Heart right ventricle (tissue), 16 donors: ENCODE results near the gene SLC25A14. TPM values are rescaled to one million over a fixed set of nuclear protein-coding genes. Genes with fewer than 3 reads are reported as not detected.

Experiments used
- ATAC-seq, 8 donors: fragments of 200-7000 bp; cut with Tn5 transposase; one replicate each; pipeline ENCODE4 v1.9.1; 2020; ENCODE audit warnings: mild to moderate bottlenecking in 8 of 8, moderate library complexity in 8 of 8, moderate number of reproducible peaks in 1 of 8
- DNase-seq, 2 donors: peaks; one replicate each; pipeline ENCODE4 v3.0.0-alpha.2; 2020
- H3K27ac ChIP-seq, 10 donors: fragments of 200-600 bp; sonication (generic) in 2 of 10; one replicate each; pipeline versions ENCODE4 v1.5.0 to v1.8.0; 2020 to 2022; ENCODE audit warnings: mild to moderate bottlenecking in 3 of 10
- H3K27me3 ChIP-seq, 7 donors: fragments of 200-600 bp; one replicate each; pipeline ENCODE4 v1.8.0; 2021 to 2022; ENCODE audit warnings: mild to moderate bottlenecking in 2 of 7
- H3K36me3 ChIP-seq, 9 donors: fragments of 200-600 bp; sonication (generic) in 1 of 9; one replicate each; pipeline versions ENCODE4 v1.5.0 to v1.8.0; 2020 to 2022; ENCODE audit warnings: mild to moderate bottlenecking in 2 of 9
- H3K4me1 ChIP-seq, 9 donors: fragments of 200-600 bp; sonication (generic) in 1 of 9; one replicate each; pipeline versions ENCODE4 v1.5.0 to v1.8.0; 2020 to 2022; ENCODE audit warnings: mild to moderate bottlenecking in 4 of 9
- H3K4me3 ChIP-seq, 10 donors: fragments of 200-600 bp; sonication (generic) in 2 of 10; one replicate each; pipeline versions ENCODE4 v1.5.0 to v1.8.0; 2020 to 2022; ENCODE audit warnings: mild to moderate bottlenecking in 7 of 10, moderate library complexity in 2 of 10
- H3K9me3 ChIP-seq, 11 donors: fragments of 200-600 bp in 10 of 11; sonication (generic) in 2 of 11; one replicate each; pipeline versions ENCODE4 v1.5.0 to v1.8.0; 2013 to 2022; ENCODE audit warnings: mild to moderate bottlenecking in 2 of 11, control low read depth in 1 of 11, moderate library complexity in 1 of 11
- WGBS, 2 donors: extraction: QIAGEN DNeasy Blood & Tissue Kit; methylation state at CpG; one replicate each; pipeline ENCODE4 v1.1.7; 2013; ENCODE audit warnings: inconsistent platforms in 1 of 2; 5-methylcytosine and 5-hydroxymethylcytosine counted together
- intact Hi-C, 10 donors: fragments of 100-400 bp; cut with DNase I; formaldehyde crosslinking; loops; one replicate each; pipeline versions ENCODE4 v1.11.1 to v1.14.2; 2022
- polyA plus RNA-seq, 2 donors: library from polyadenylated mRNA; stranded (reverse); fragments of 200-250 nt; gene quantifications; one replicate each; pipeline ENCODE4 v1.2.3, GENCODE V29; 2013
- total RNA-seq, 10 donors: library from RNA; stranded (reverse); fragmentation: NEBNext Ultra II Directional in 3 of 10; extraction: Animal tissue kit (Norgen Biotek cat#: 25700) in 3 of 10; gene quantifications; one replicate each; pipeline versions ENCODE4 v1.2.1 to v1.2.4, GENCODE V29; 2021 to 2023
- TF ChIP-seq, protein P1 (sequence below), 9 donors: fragments of 200-600 bp; sonication (generic) in 2 of 9; IDR thresholded peaks; one replicate each; pipeline versions ENCODE4 v1.5.0 to v1.8.0; 2021 to 2022; ENCODE audit warnings: antibody characterized with exemption in 9 of 9, mild to moderate bottlenecking in 5 of 9, moderate library complexity in 1 of 9
- donor health status: Arrhythmogenic right ventricular cardiomyopathy.
- donor health status: ischemic (EF 13 %, LVEDD 7.1; RV severe dilation, severe dysfunction).
- donor health status: healthy with polysubstance abuse.
- donor health status: DM: no; HTN: yes; CAD: no.
- donor health status: DM: no; HTN: no; CAD: no.
- donor health status: ischemic (EF 25% LVEDD 6.9; RV normal size, moderate dysfunction).
- donor health status: ischemic (EF 25% LVEDD 5.7; RV mildly dilated, moderate dysfunction).
- donor health status: healthy.
- donor health status: DM: yes; HTN: yes; CAD: no.
- donor health status: Ischemic cardiomyopathy.
- donor health status: ischemic (EF 35%, LVEDD 5.7; RV mildly dilated, moderate dysfunction).
- donor health status: nonischemic (EF 11% LVEDD 7.7; RV severe dilation, severe dysfunction).
- donor health status: DM: yes; HTN: yes; CAD: no.
- donor health status: PGD.
- donor health status: ischemic (EF 29% LVEDD 5.4; RV normal size, mild dysfunction).
- donor health status: nonischemic (EF 23%, LVEDD 6.1; RV moderate dilation, normal function).

Gene SLC25A14
- total and polyA plus RNA-seq, 12 donors = 4.1 to 9.9 (median 6.8) TPM

DNA sequence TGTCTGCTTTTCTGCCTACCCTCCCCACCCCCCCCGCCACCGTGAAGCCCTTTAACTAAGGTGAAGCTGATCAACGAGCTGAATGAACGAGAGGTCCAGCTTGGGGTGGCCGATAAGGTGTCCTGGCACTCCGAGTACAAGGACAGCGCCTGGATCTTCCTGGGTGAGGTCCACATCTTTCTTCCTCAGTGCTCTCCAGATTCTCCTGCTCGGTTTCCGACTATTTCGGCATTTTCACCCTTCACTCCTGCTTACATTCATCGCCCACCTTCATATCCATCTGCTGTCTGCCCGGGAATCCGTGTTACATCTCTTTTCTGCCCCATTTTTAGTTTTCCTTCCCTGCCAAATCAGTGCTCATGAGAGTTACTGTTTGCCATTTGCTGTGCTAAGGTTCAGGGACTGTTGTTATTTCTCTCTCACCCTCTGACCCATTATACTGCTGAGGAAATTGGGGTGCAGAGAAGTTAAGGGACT lies 62.5 kb downstream of the SLC25A14 start:
- intact Hi-C loops = no loop called here
- Histone ChIP-seq H3K27ac (peak overlapping the region in 9 of 10 donors; percentile 60 to 88 (median 81)), H3K4me3 (peak overlapping the region; percentile 60 to 79 (median 70)), H3K27me3 (peaks cover 0 to 18% (median 0%) of the 10 kb centered on the region in 7 donors), H3K9me3 (no peaks in the 10 kb centered on the region), H3K36me3 (peaks cover 0 to 24% (median 0%) of the 10 kb centered on the region in 9 donors), H3K4me1 (peaks cover 0 to 21% (median 0%) of the 10 kb centered on the region in 9 donors)
- peak in 6 of 8 donors; percentile 12 to 49 (median 40) for ATAC-seq
- 1 to 2% methylated on average over 12 to 13 of the region's 13 CpGs for WGBS, 2 donors
- DNase-seq = no peak
- TF ChIP-seq, protein P1, sequence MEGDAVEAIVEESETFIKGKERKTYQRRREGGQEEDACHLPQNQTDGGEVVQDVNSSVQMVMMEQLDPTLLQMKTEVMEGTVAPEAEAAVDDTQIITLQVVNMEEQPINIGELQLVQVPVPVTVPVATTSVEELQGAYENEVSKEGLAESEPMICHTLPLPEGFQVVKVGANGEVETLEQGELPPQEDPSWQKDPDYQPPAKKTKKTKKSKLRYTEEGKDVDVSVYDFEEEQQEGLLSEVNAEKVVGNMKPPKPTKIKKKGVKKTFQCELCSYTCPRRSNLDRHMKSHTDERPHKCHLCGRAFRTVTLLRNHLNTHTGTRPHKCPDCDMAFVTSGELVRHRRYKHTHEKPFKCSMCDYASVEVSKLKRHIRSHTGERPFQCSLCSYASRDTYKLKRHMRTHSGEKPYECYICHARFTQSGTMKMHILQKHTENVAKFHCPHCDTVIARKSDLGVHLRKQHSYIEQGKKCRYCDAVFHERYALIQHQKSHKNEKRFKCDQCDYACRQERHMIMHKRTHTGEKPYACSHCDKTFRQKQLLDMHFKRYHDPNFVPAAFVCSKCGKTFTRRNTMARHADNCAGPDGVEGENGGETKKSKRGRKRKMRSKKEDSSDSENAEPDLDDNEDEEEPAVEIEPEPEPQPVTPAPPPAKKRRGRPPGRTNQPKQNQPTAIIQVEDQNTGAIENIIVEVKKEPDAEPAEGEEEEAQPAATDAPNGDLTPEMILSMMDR (IDR thresholded peaks at IDR 0.05) = no peak

GRCh38 chrX:130413415-130413814 lies 73.7 kb downstream of the SLC25A14 start:
- intact Hi-C loops = no loop called here
- H3K4me1 ChIP-seq = no peaks in the 10 kb centered on the region
- no peaks in the 10 kb centered on the region for H3K9me3 ChIP-seq
- TF ChIP-seq, protein P1 (IDR thresholded peaks at IDR 0.05) = no peak
- peak in 3 of 8 donors; percentile 25 to 74 (median 42) for ATAC-seq
- no peak for DNase-seq
- H3K4me3 ChIP-seq = no peak overlapping the region
- H3K27ac ChIP-seq = peak overlapping the region in 1 of 10 donors; percentile 15
- WGBS, 2 donors = 55 to 60% methylated on average over 1 to 2 of the region's 2 CpGs
- no peaks in the 10 kb centered on the region for H3K27me3 ChIP-seq
- peaks cover 0 to 65% (median 0%) of the 10 kb centered on the region in 9 donors for H3K36me3 ChIP-seq

DNA sequence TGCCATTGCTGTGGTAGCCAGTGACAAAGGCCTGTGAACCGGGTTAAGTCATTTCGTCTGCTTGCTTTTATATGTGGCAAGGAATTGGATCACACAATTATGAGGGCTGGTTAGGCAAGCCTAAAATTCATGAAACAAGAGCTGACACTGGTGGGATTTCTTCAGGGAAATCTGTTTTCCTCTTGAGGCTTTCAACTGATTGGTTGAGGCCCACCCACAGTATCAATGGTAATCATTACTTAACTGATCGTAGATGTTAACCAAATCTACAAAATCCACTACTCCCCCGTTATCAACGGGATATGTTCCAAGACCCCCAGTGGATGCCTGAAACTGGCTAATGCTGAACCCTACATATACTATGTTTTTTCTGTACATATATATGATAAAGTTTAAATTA lies 75.1 kb downstream of the SLC25A14 start:
- Histone ChIP-seq H3K27me3 (no peaks in the 10 kb centered on the region), H3K9me3 (no peaks in the 10 kb centered on the region), H3K27ac (no peak overlapping the region), H3K36me3 (peaks cover 0 to 52% (median 0%) of the 10 kb centered on the region in 9 donors), H3K4me3 (no peak overlapping the region), H3K4me1 (no peaks in the 10 kb centered on the region)
- TF ChIP-seq, protein P1 (IDR thresholded peaks at IDR 0.05) = no peak
- no peak for ATAC-seq
- intact Hi-C loops = no loop called here
- no peak for DNase-seq
- 95 to 100% methylated on average over 5 of the region's 5 CpGs for WGBS, 2 donors

GRCh38 chrX:130415201-130415600 lies 75.5 kb downstream of the SLC25A14 start:
- no peaks in the 10 kb centered on the region for H3K4me1 ChIP-seq
- DNase-seq (no peak), ATAC-seq (no peak)
- no peak overlapping the region for H3K4me3 ChIP-seq
- intact Hi-C loops = no loop called here
- peaks cover 0 to 49% (median 0%) of the 10 kb centered on the region in 9 donors for H3K36me3 ChIP-seq
- no peaks in the 10 kb centered on the region for H3K9me3 ChIP-seq
- H3K27ac ChIP-seq = no peak overlapping the region
- no peaks in the 10 kb centered on the region for H3K27me3 ChIP-seq
- 92 to 95% methylated on average over 7 of the region's 7 CpGs for WGBS, 2 donors
- TF ChIP-seq, protein P1 (IDR thresholded peaks at IDR 0.05) = no peak
